Large intestine (tissue), 3 donors: ENCODE measurements around the gene NTNG1. TPM values are rescaled to one million over a fixed set of nuclear protein-coding genes. Genes with fewer than 3 reads are reported as not detected.

ENCODE experiments used
- DNase-seq, 2 donors: peaks; one replicate each; pipeline versions ENCODE4 v3.0.0 to v3.0.0-alpha.2; 2013
- H3K27ac ChIP-seq: one replicate; pipeline ENCODE4 v1.5.1; 2013; ENCODE audit warnings: low read length
- H3K27me3 ChIP-seq: 2 replicates; pipeline ENCODE4 v1.6.1; 2013; ENCODE audit warnings: low read length; ENCODE audit not compliant: control insufficient read depth, insufficient read depth
- H3K36me3 ChIP-seq: 2 replicates; pipeline ENCODE4 v1.6.1; 2013; ENCODE audit warnings: low read length; ENCODE audit not compliant: control insufficient read depth, insufficient read depth
- H3K4me1 ChIP-seq: one replicate; pipeline ENCODE4 v1.6.1; 2013; ENCODE audit warnings: low read length; ENCODE audit not compliant: control insufficient read depth, insufficient read depth
- H3K4me3 ChIP-seq: one replicate; pipeline ENCODE4 v1.5.1; 2013; ENCODE audit warnings: low read length
- H3K9me3 ChIP-seq: one replicate; pipeline ENCODE4 v1.6.1; 2013; ENCODE audit warnings: mild to moderate bottlenecking, low read depth, low read length, moderate library complexity; ENCODE audit not compliant: control insufficient read depth
- WGBS: methylation state at CpG from one replicate; pipeline ENCODE4 v1.1.5; 2013; ENCODE audit warnings: low lambda C conversion rate; ENCODE audit not compliant: insufficient coverage; 5-methylcytosine and 5-hydroxymethylcytosine counted together
- polyA plus RNA-seq: library from polyadenylated mRNA; unstranded; fragments of 120-200 nt; gene quantifications from one replicate; pipeline ENCODE4 v1.2.1, GENCODE V29; 2013

NTNG1 gene
- polyA plus RNA-seq, 1 donor, result 4.9 TPM

DNA sequence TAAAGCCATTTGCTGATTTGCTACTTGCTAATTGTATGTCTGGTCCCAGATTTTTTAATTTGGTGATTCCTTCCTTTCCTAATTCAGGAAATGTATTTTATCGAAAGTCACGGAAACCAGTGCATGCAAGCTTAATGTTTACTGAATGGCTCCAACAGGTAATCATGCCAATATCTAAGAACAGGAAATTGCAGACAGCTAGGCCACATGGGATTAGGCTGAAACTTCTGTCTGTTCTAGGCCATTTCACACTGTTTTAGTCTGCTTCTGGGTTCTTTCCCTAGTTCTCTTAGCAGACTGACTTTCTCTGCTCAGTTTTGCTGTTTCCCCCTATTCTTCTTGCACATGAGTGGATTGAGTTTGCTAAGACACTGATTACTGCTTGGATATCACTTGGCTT, 111.4 kb downstream of the NTNG1 start:
- Histone ChIP-seq H3K9me3 (no peaks in the 10 kb centered on the region), H3K36me3 (no peaks in the 10 kb centered on the region), H3K27me3 (no peaks in the 10 kb centered on the region), H3K4me1 (no peaks in the 10 kb centered on the region), H3K4me3 (no peak overlapping the region), H3K27ac (no peak overlapping the region)
- no peak for DNase-seq
- WGBS, result 100% methylated on average over 1 of the region's 2 CpGs

DNA sequence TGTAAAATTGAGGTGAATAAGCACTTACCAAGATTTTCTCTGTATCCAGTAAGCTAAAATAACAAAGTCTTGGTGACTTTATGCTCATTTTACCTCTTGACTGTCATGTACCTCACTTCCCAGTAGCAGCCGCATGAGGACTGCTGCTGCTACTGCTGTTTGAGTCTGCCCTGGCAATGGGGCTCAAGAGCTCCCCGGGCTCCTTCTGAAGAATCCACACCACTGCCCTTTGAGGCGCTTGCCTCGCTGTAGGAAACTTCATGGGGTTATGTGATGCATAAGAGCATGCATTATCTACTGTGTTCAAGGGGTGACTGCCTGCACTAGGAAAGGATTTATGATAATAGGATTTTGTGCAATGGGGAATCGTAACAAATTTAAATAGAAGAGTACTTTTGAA, 113.5 kb downstream of the NTNG1 start:
- DNase-seq, result no peak
- no peaks in the 10 kb centered on the region for H3K4me1 ChIP-seq
- no peak overlapping the region for H3K27ac ChIP-seq
- 88% methylated on average over 1 of the region's 5 CpGs for WGBS
- H3K27me3 ChIP-seq, result no peaks in the 10 kb centered on the region
- no peaks in the 10 kb centered on the region for H3K36me3 ChIP-seq
- no peak overlapping the region for H3K4me3 ChIP-seq
- H3K9me3 ChIP-seq, result no peaks in the 10 kb centered on the region

DNA sequence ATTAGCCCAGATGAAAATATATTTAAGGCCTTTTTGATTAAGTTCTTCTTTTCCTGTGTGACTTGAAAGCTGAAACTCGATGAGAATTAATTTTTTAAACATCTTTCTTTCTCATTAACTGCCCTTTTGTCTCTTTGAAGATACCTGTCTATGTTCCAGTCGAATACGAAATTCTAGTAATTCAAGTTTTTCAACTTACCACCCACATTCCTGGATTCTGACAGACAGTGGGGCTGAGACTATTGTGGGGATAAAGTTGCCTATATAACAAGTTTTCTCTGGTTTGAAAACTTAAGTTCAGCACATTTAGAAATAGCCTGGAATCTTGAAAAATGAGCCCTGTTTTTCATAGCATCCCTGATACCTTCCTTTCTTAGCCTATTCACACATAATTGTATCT, 114.6 kb downstream of the NTNG1 start:
- WGBS, result 63% methylated on average over 3 of the region's 3 CpGs
- Histone ChIP-seq H3K27me3 (no peaks in the 10 kb centered on the region), H3K9me3 (no peaks in the 10 kb centered on the region)

DNA sequence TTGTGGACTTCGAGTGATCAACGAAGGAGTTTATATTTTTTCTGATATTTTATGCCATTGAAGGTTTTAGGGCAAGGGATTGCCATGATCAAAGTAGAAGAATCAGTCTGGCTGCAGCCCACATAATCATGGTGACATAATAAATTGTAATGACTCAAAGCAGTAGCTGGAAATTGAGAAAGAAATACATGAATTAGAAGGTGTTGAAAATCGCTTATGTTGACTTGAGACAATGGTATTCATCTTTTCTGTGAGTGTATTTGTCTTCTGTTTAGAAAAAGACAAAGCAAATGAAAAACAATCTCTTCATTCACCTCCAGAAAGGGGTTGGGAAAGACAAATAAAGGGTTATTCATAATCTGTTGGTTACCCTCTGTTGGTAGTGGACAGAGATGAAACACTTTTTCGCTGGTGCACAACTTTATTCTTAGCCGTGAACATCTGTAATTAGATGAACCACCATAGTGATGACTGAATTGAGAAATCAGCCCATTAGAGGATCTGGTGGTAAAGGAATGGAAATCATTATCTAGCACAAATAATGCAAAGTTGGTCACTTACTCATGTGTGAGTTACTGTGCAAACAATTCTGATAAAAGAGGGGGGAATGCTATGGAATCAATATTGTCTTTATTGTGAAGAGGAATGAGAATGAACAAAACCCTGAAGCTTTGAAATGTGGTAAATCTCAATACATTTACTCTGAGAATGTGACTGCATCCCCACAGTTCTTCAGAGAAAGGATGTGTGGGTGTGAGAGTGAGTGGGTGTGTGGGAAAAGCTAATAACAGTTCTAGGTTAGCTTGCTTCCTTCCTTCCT, 121.8 kb downstream of the NTNG1 start:
- 89% methylated on average over 4 of the region's 5 CpGs for whole genome bisulfite sequencing
- Histone ChIP-seq H3K9me3 (no peaks in the 10 kb centered on the region), H3K36me3 (no peaks in the 10 kb centered on the region), H3K27ac (no peak overlapping the region), H3K4me3 (no peak overlapping the region), H3K27me3 (no peaks in the 10 kb centered on the region), H3K4me1 (no peaks in the 10 kb centered on the region)
- no peak for DNase-seq

More for the DNA sequence above, 114.6 kb downstream of the NTNG1 start:
- H3K36me3 ChIP-seq, result no peaks in the 10 kb centered on the region
- no peak for DNase-seq
- no peak overlapping the region for H3K27ac ChIP-seq
- no peaks in the 10 kb centered on the region for H3K4me1 ChIP-seq
- no peak overlapping the region for H3K4me3 ChIP-seq

DNA sequence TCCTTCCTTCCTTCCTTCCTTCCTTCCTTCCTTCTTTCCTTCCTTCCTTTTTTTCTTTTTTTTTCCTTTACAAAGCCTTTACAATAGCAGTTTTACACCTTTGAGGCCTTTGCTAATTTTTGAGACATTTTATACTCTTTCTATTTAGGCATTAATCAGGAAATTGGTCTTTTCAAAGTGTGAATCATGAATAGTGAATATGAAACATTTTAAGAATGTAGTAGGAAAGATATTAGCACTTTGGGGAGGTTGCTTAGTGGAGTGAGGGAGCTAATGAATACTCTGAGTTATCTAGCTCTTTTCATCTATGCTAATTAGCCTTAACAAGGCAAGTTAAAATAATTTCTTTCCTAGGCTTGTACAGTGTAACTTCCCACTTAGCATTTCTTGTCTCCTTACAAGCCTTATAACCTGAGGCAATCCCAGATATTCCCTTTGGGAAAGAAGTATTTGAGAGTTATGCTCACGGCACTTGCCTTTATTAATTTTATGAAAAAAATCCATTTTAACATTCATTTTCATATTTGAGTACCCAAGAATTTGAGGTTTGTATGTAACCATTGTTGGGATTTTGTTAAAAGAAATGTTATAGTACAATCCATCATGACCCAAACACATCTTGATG, 122.6 kb downstream of the NTNG1 start:
- Histone ChIP-seq H3K27ac (no peak overlapping the region), H3K36me3 (no peaks in the 10 kb centered on the region), H3K4me1 (no peaks in the 10 kb centered on the region), H3K27me3 (no peaks in the 10 kb centered on the region), H3K9me3 (no peaks in the 10 kb centered on the region), H3K4me3 (no peak overlapping the region)
- DNase-seq, result no peak
- no CpG with 5 or more reads among the region's 1 CpG for WGBS

DNA sequence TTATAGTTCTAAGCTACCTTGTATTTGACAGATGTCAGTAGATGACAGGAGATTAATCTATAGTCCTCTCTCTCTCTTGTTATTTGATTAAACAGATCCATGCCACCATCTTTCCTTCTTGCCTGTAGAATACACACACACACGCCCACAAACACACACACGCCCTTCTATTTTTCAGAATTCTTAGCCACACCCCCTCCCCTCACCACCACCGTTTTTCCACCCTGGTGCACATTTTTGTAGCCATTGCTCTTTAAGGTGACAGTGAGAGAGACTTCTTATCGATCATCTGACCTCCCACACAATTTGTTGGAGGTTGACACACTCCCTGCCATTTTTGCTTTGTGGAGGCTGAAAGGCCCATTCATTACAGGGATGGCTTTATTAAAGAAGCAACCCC, 123.2 kb downstream of the NTNG1 start:
- H3K27me3 ChIP-seq, result no peaks in the 10 kb centered on the region
- no peaks in the 10 kb centered on the region for H3K9me3 ChIP-seq
- 76% methylated on average over 3 of the region's 4 CpGs for WGBS
- no peak overlapping the region for H3K27ac ChIP-seq
- H3K4me3 ChIP-seq, result no peak overlapping the region
- DNase-seq, result no peak
- no peaks in the 10 kb centered on the region for H3K4me1 ChIP-seq
- H3K36me3 ChIP-seq, result no peaks in the 10 kb centered on the region

DNA sequence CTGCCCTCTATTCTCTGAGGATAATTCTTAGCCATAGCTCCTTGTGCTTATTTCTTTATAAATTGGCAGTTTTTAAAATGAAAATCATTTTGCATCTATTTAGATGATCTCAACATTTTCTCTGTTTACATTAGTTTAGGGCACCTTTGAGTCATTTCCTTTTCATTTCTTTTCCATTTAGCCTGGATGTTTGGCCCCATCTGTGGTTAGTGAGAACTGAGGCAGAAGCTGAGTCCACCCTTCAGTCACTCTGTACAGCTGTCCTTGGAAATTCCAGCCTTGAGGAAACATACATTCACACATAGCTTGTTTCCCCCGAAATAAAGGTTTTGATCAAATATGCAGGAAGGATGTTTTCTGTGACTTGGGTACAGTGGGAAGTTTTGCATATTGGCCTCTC, 123.7 kb downstream of the NTNG1 start:
- Histone ChIP-seq H3K36me3 (no peaks in the 10 kb centered on the region), H3K4me3 (no peak overlapping the region), H3K4me1 (no peaks in the 10 kb centered on the region), H3K27me3 (no peaks in the 10 kb centered on the region), H3K27ac (no peak overlapping the region), H3K9me3 (no peaks in the 10 kb centered on the region)
- no peak for DNase-seq
- no CpG with 5 or more reads among the region's 1 CpG for WGBS

DNA sequence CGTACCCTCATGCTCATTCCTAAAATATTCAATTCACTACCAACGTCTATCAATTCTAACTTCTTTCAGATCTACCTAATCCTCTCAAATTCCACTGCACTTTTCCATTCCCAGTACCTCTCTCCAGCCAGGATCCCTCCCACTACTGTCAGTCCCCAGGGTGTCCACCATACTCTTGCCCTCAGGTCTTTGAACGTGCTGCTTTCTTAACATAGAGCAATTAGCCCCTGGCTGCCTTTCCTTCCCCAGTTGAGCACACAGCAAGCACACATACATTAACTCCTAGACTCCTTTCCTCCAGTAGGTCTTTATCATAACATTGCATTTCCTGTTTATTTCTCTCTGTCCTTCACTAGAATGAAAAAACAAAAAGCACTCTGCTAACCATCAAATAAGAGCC, 126.7 kb downstream of the NTNG1 start:
- H3K27ac ChIP-seq, result no peak overlapping the region
- no peaks in the 10 kb centered on the region for H3K27me3 ChIP-seq
- H3K4me1 ChIP-seq, result no peaks in the 10 kb centered on the region
- H3K36me3 ChIP-seq, result no peaks in the 10 kb centered on the region
- DNase-seq, result no peak
- WGBS, result 66% methylated on average over 3 of the region's 3 CpGs
- H3K9me3 ChIP-seq, result no peaks in the 10 kb centered on the region
- no peak overlapping the region for H3K4me3 ChIP-seq

DNA sequence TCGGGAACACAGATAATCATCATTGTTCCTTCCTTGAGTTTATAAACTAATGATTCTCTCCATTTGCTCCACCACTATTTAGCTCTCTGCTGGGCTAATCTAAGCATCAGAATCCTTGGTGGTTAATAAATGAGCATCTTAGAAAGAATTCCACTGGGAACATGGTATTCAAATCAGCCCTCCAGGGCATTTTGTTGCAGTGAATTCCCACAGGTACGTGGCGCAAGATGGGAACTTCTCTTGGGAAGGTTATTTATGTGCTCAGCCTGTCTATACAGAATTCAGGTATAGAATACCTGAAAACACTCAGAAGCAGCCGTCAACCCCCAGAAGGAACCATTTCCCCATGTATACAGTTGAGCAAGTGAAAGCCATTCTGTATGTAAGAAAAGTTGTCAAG, 131.5 kb downstream of the NTNG1 start:
- Histone ChIP-seq H3K9me3 (no peaks in the 10 kb centered on the region), H3K36me3 (no peaks in the 10 kb centered on the region), H3K27ac (no peak overlapping the region), H3K27me3 (no peaks in the 10 kb centered on the region), H3K4me1 (no peaks in the 10 kb centered on the region), H3K4me3 (no peak overlapping the region)
- 86% methylated on average over 1 of the region's 4 CpGs for WGBS
- DNase-seq, result no peak

DNA sequence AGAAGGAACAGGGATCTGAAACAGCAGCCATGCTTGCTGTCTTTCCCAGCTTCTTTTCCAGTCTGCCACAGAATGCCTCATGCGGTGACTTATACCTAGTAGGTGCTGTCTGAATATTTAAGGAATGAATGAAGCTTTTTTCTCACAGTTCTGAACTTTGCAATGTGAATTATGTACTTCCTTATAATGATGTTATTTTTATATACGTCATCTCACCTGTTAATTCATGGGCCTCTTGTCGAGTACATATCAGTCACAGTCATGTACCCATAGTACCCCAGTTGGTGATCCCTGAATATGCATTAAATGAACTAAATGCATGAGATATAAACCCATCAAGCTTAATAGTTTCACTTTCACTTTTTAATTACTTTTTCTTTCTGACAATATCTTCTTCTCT, 132.7 kb downstream of the NTNG1 start:
- DNase-seq, result no peak
- Histone ChIP-seq H3K36me3 (no peaks in the 10 kb centered on the region), H3K4me3 (no peak overlapping the region), H3K27ac (no peak overlapping the region), H3K27me3 (no peaks in the 10 kb centered on the region), H3K4me1 (no peaks in the 10 kb centered on the region), H3K9me3 (no peaks in the 10 kb centered on the region)
- no CpG with 5 or more reads among the region's 3 CpGs for WGBS

DNA sequence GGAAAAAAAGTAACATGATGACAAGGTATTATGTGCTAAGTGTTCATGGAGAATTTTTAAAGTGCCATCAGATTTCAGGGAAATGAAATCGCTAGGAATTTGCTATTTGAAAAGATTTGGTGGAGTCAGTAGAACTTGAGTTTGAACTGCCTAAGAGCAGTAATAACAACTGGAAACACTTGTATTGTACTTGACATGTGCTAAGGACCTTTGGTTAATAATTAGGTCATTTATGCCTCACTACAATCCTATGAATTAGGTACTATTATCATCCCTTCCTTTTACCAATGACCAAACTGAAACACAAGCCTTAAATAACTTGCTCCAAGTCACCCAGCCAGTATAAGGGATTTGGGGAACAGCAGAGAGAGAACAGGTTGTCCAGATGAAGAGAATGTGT, 133.4 kb downstream of the NTNG1 start:
- no peaks in the 10 kb centered on the region for H3K9me3 ChIP-seq
- H3K36me3 ChIP-seq, result no peaks in the 10 kb centered on the region
- H3K27me3 ChIP-seq, result no peaks in the 10 kb centered on the region
- no peak overlapping the region for H3K27ac ChIP-seq
- 100% methylated on average over 1 of the region's 1 CpG for WGBS
- no peak for DNase-seq
- no peaks in the 10 kb centered on the region for H3K4me1 ChIP-seq
- H3K4me3 ChIP-seq, result no peak overlapping the region
